IMR-90 (cell line): Measurements from ENCODE around the gene RGS12. TPM values are rescaled to one million over a fixed set of nuclear protein-coding genes. Genes with fewer than 3 reads are reported as not detected.

Experiments
- ATAC-seq: fragments of 200-7000 bp; cut with Tn5 transposase; 2 replicates; pipeline ENCODE4 v1.9.1; 2020; ENCODE audit warnings: low read depth, mild to moderate bottlenecking, moderate library complexity
- BruUV-seq: library from RNA; stranded (reverse); fragments of 400-500 nt; replicated peaks from 2 replicates; lab custom pipeline; 2021; lab: Mats Ljungman, UMichigan
- CTCF ChIA-PET: fragments of 300-600 bp; formaldehyde crosslinking; extraction: SDS; loops from one replicate; lab custom pipeline; 2021; ENCODE audit warnings: antibody characterized with exemption; lab: Yijun Ruan, JAX
- POLR2A ChIA-PET: fragments of 300-600 bp; sonication (Branson Sonifier 250); formaldehyde crosslinking; loops from one replicate; lab custom pipeline; 2022; ENCODE audit warnings: antibody characterized with exemption; ENCODE audit not compliant: unreplicated experiment; lab: Charles Lee
- DNase-seq: peaks from one replicate; pipeline ENCODE4 v3.0.0; 2013
- H2AFZ ChIP-seq: replicated peaks from 2 replicates; pipeline ENCODE3; 2013; ENCODE audit warnings: low read length, mild to moderate bottlenecking; ENCODE audit not compliant: poor library complexity
- H2AK5ac ChIP-seq: 2 replicates; pipeline ENCODE4 v1.6.1; 2013; ENCODE audit warnings: low read depth, low read length, inconsistent platforms
- H2AK9ac ChIP-seq: replicated peaks from 2 replicates; pipeline ENCODE3; 2013; ENCODE audit warnings: mild to moderate bottlenecking, low read depth, low read length, moderate library complexity; ENCODE audit not compliant: poor library complexity
- H2BK120ac ChIP-seq: 2 replicates; pipeline ENCODE4 v1.6.1; 2013; ENCODE audit warnings: low read depth, low read length, inconsistent platforms
- H2BK15ac ChIP-seq: 3 replicates; pipeline ENCODE4 v1.6.1; 2013; ENCODE audit warnings: low read depth, low read length, inconsistent platforms
- H2BK20ac ChIP-seq: 2 replicates; pipeline ENCODE4 v1.6.1; 2013; ENCODE audit warnings: low read depth, mild to moderate bottlenecking, inconsistent platforms, low read length, moderate library complexity
- H2BK5ac ChIP-seq: 2 replicates; pipeline ENCODE4 v1.6.1; 2013; ENCODE audit warnings: mild to moderate bottlenecking, low read depth, low read length, inconsistent platforms; ENCODE audit not compliant: poor library complexity, severe bottlenecking
- H3K14ac ChIP-seq: replicated peaks from 2 replicates; pipeline ENCODE4 v1.6.1; 2013; ENCODE audit warnings: low read depth, low read length, inconsistent platforms
- H3K18ac ChIP-seq: 2 replicates; pipeline ENCODE4 v1.6.1; 2013; ENCODE audit warnings: low read depth, low read length, control low read depth
- H3K23ac ChIP-seq: 2 replicates; pipeline ENCODE4 v1.6.1; 2013; ENCODE audit warnings: low read depth, low read length, inconsistent platforms
- H3K27ac ChIP-seq: 2 replicates; pipeline ENCODE4 v1.5.1; 2013; ENCODE audit warnings: mild to moderate bottlenecking, control low read depth, low read length; ENCODE audit not compliant: insufficient read depth
- H3K27me3 ChIP-seq: 2 replicates; pipeline ENCODE4 v1.6.1; 2013; ENCODE audit warnings: low read length; ENCODE audit not compliant: control insufficient read depth, insufficient read depth
- H3K36me3 ChIP-seq: 2 replicates; pipeline ENCODE4 v1.6.1; 2013; ENCODE audit warnings: low read length, mixed read lengths; ENCODE audit not compliant: control insufficient read depth, insufficient read depth
- H3K4ac ChIP-seq: 2 replicates; pipeline ENCODE4 v1.6.1; 2013; ENCODE audit warnings: low read depth, low read length, inconsistent platforms
- H3K4me1 ChIP-seq: 2 replicates; pipeline ENCODE4 v1.6.1; 2013; ENCODE audit warnings: low read length, mixed read lengths; ENCODE audit not compliant: control insufficient read depth, insufficient read depth
- H3K4me2 ChIP-seq: 2 replicates; pipeline ENCODE4 v1.6.1; 2013; ENCODE audit warnings: low read depth, mild to moderate bottlenecking, control low read depth, low read length, moderate library complexity
- H3K4me3 ChIP-seq: 2 replicates; pipeline ENCODE4 v1.5.1; 2013; ENCODE audit warnings: low read depth, mild to moderate bottlenecking, control low read depth, low read length, moderate library complexity; ENCODE audit not compliant: insufficient read depth
- H3K56ac ChIP-seq: 2 replicates; pipeline ENCODE4 v1.6.1; 2013; ENCODE audit warnings: low read length, inconsistent platforms; ENCODE audit not compliant: insufficient read depth; ENCODE audit errors: extremely low read depth
- H3K79me1 ChIP-seq, 2 experiments: 2 replicates each; pipeline ENCODE4 v1.6.1; 2013; ENCODE audit warnings: low read length in 2 of 2, inconsistent platforms in 1 of 2, low read depth in 1 of 2
- H3K9ac ChIP-seq: 2 replicates; pipeline ENCODE4 v1.6.1; 2013; ENCODE audit warnings: low read depth, low read length, control low read depth
- H3K9me1 ChIP-seq: 2 replicates; pipeline ENCODE4 v1.6.1; 2013; ENCODE audit warnings: low read length, inconsistent platforms; ENCODE audit not compliant: insufficient read depth
- H3K9me3 ChIP-seq: 2 replicates; pipeline ENCODE4 v1.6.1; 2013; ENCODE audit warnings: low read length; ENCODE audit not compliant: control insufficient read depth, insufficient read depth
- H4K20me1 ChIP-seq: 2 replicates; pipeline ENCODE4 v1.6.1; 2013; ENCODE audit warnings: low read length, inconsistent platforms; ENCODE audit not compliant: insufficient read depth
- H4K5ac ChIP-seq: 2 replicates; pipeline ENCODE4 v1.6.1; 2013; ENCODE audit warnings: mild to moderate bottlenecking, low read depth, low read length, control low read depth
- H4K8ac ChIP-seq, 2 experiments: 2 replicates each; pipeline ENCODE4 v1.6.1; 2013; ENCODE audit warnings: low read depth in 2 of 2, low read length in 2 of 2, control low read depth in 1 of 2, inconsistent platforms in 1 of 2
- H4K91ac ChIP-seq: 2 replicates; pipeline ENCODE4 v1.6.1; 2013; ENCODE audit warnings: low read depth, low read length, inconsistent platforms; ENCODE audit not compliant: insufficient read depth
- NFE2L2 ChIP-seq: fragments of 150-350 bp; IDR thresholded peaks from 2 replicates; pipeline ENCODE4 v1.6.1; 2016; ENCODE audit warnings: low read depth, mild to moderate bottlenecking, low read length
- RAD21 ChIP-seq: IDR thresholded peaks from 2 replicates; pipeline ENCODE4 v1.6.1; 2012; ENCODE audit warnings: low read length, improper control_type of control experiment
- RCOR1 ChIP-seq: IDR thresholded peaks from 2 replicates; pipeline ENCODE4 v1.6.1; 2012; ENCODE audit warnings: mild to moderate bottlenecking, low read length, improper control_type of control experiment; ENCODE audit not compliant: insufficient replicate concordance
- SMC3 ChIP-seq: fragments of 150-350 bp; IDR thresholded peaks from 2 replicates; pipeline ENCODE4 v1.6.1; 2016; ENCODE audit warnings: low read depth, mild to moderate bottlenecking, antibody characterized with exemption, low read length, moderate library complexity
- whole genome bisulfite sequencing, 2 experiments: methylation state at CpG; one replicate each; pipeline versions ENCODE4 v1.1.5 to v1.1.7; 2013; ENCODE audit warnings: missing lambda C conversion rate in 2 of 2; ENCODE audit not compliant: insufficient read length in 1 of 2; ENCODE audit errors: extremely low coverage in 2 of 2; 5-methylcytosine and 5-hydroxymethylcytosine counted together
- dilution Hi-C: fragments of 300-500 bp; cut with HindIII; formaldehyde crosslinking; loops from one replicate; pipeline ENCODE4 v1.14.3; 2018; ENCODE audit warnings: low sequenced_read_pairs; ENCODE audit not compliant: unreplicated experiment
- in situ Hi-C: fragments of 300-500 bp; cut with MboI; formaldehyde crosslinking; loops from 3 replicates; pipeline ENCODE4 v1.14.3; 2019; ENCODE audit warnings: low sequenced_read_pairs, inconsistent platforms, mixed read lengths
- intact Hi-C: fragments of 100-400 bp; cut with micrococcal nuclease; formaldehyde crosslinking; loops from 2 replicates; pipeline ENCODE4 v1.10.0; 2022
- polyA plus RNA-seq, 3 experiments: library from polyadenylated mRNA; depleted of rRNA; stranded (reverse); fragments of >200 nt; gene quantifications; 2 replicates each; pipeline ENCODE4 v1.2.3, GENCODE V29; 2012; ENCODE audit warnings: low replicate concordance in 1 of 3
- total RNA-seq: library from RNA; depleted of rRNA; stranded (reverse); fragments of >200 nt; gene quantifications from 2 replicates; pipeline ENCODE4 v1.2.3, GENCODE V29; 2012

Gene RGS12
- total and polyA plus RNA-seq, 2 of the 4 experiments (the other 2 are of a cell fraction): 11.8 to 12.0 TPM

DNA sequence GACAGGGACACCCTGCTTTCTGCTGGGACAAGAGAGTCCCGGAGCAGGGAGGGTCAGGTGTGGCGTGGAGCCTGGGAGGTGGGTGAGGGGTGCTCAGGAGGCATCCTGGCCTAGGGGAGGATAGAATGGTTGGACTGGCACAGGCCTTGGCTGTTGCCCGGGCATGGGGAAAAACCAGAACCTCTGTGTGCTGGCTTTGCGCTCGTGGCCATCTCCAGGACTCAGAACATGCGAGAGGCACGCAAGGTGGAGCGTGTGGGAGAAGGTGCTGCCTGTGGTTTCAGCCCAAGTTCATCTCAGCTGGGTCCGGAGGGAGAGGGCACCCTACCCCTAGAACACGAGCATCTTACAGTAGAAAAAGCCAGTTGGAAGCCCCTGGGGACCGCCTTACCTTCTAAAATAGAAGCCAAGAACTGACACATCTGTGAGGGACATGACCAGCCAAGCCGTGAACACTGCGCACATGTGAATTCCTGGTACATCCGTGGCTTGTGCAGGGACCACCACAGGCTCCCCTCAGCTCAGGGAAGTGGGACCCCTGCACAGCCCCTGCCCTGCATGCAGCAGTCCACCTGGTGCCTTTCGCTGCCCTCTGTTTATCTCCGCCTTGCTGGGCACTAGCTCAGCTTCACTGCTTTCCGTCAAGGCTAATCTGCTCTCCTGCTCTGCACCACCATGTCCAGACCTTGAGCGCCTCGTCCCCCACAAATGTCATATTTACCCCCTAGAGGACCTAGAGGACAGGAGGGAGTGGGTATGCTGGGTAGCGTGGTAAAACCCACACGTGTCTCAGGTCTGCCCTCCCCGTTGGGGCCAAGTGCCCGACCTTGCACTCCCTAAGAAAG, 30.4 kb upstream of the RGS12 start (continued):
- TF ChIP-seq NFE2L2: no peak

DNA sequence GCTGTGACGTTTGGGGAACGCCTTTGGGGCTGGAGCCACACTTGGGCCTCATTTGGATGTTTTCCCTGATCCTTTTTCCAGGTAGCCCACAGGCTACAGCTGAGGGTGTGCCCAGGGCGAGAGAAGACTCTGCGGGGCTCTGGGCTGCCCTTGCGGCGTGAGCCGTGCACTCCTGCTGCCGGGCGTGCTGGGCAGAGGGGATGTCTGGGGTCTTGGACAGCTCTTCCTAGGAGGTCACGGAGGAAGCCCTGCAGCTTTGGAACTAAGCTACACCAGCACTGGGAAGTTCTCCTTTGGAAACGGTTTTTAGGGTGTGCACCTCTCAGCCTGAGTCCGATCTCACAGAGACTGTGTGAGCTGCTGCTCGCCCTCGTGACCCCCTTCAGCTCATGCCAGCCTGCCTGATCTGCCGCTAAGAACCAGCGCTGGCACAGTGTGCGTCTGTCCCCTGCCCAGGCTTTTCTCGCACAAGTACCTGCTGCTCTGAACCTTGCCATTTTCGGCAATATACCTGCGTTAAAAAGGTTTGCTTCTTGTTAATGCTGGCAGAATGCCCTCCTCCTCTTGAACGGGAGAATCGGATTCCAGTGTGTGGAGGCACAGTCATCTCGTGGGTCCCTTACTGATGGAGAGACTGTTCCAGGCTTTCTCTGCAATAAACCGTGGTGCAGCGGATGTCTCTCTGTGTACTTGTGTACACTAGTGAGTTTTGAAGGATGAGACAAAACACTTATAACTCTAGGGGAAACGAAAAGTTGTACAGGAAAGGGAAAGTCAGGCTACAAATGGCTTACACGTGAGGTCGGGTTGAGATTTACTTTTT, 29.6 kb upstream of the RGS12 start:
- H3K9me1 ChIP-seq: no peaks in the 10 kb centered on the region
- H3K4ac ChIP-seq: no peak overlapping the region
- H2AK5ac ChIP-seq: no peak overlapping the region
- H3K56ac ChIP-seq: no peak overlapping the region
- H3K23ac ChIP-seq: no peak overlapping the region
- BruUV-seq: no TSS peak
- no peak overlapping the region for H2AFZ ChIP-seq
- H3K4me1 ChIP-seq: no peaks in the 10 kb centered on the region
- H2BK5ac ChIP-seq: no peak overlapping the region
- H2BK120ac ChIP-seq: no peak overlapping the region
- TF ChIP-seq SMC3: no peak
- TF ChIP-seq RAD21: no peak
- TF ChIP-seq RCOR1: no peak
- DNase-seq (no peak), ATAC-seq (no peak)
- no peaks in the 10 kb centered on the region for H3K79me1 ChIP-seq
- H3K14ac ChIP-seq: no peak overlapping the region
- ChIA-PET POLR2A (no interaction called here), CTCF (no interaction called here)
- H4K5ac ChIP-seq: no peak overlapping the region
- H3K18ac ChIP-seq: no peak overlapping the region
- in situ Hi-C loops: no loop called here
- no peak overlapping the region for H3K4me3 ChIP-seq
- no peak overlapping the region for H3K9ac ChIP-seq
- H3K27me3 ChIP-seq: peaks cover 23% of the 10 kb centered on the region
- no peaks in the 10 kb centered on the region for H3K36me3 ChIP-seq
- 70% methylated on average over 16 of the region's 28 CpGs; no CpG with 5 or more reads in 1 of the 2 experiments for WGBS, 2 experiments
- no peak overlapping the region for H2BK20ac ChIP-seq
- dilution Hi-C loops: no loop called here
- H2AK9ac ChIP-seq: no peak overlapping the region
- no peak overlapping the region for H4K8ac ChIP-seq
- no peak overlapping the region for H3K4me2 ChIP-seq
- no peaks in the 10 kb centered on the region for H3K9me3 ChIP-seq
- H4K20me1 ChIP-seq: no peaks in the 10 kb centered on the region
- no peak overlapping the region for H4K91ac ChIP-seq
- intact Hi-C loops: no loop called here
- H3K27ac ChIP-seq: no peak overlapping the region
- H2BK15ac ChIP-seq: no peak overlapping the region
